HG03196 (cell line): Measurements from ENCODE around the gene FAM53B.
A peak's percentile ranks its signal among the peaks of the same experiment; 100 is the strongest.

Experiments
- ATAC-seq: cut with Tn5 transposase; IDR thresholded peaks from one replicate; pipeline ENCODE4 v1.9.1; 2021; ENCODE audit not compliant: unreplicated experiment

The FAM53B gene

DNA sequence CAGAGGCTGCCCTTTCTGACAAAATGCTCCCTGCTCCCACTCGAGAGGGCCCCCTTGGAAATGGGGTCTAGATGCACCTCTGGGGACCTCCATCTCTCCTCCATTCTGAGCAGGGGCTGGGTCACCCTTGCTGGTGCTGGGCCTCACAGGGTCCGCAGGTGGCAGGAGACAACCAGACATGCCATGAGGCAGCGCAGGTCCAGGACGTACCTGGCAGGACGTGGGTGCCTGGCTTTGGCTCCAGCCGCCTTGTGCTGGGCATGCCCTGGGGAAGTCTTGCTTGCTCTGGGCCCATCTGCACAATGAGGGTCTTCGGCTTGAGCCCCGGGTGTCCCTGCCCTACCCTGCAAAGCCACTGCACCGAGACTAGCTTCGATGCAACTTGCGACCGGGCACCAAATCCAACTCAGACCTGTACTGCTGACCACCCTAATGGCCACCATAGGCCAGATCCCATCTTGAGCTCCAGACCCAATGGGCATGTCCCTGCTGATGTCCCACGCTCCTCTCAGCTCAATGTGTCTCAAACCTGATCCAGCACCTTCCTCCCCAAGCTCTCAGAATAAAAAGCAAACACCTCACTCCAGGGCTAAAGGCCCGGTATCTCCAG is 107.0 kb downstream of the FAM53B start:
- no peak for ATAC-seq

DNA sequence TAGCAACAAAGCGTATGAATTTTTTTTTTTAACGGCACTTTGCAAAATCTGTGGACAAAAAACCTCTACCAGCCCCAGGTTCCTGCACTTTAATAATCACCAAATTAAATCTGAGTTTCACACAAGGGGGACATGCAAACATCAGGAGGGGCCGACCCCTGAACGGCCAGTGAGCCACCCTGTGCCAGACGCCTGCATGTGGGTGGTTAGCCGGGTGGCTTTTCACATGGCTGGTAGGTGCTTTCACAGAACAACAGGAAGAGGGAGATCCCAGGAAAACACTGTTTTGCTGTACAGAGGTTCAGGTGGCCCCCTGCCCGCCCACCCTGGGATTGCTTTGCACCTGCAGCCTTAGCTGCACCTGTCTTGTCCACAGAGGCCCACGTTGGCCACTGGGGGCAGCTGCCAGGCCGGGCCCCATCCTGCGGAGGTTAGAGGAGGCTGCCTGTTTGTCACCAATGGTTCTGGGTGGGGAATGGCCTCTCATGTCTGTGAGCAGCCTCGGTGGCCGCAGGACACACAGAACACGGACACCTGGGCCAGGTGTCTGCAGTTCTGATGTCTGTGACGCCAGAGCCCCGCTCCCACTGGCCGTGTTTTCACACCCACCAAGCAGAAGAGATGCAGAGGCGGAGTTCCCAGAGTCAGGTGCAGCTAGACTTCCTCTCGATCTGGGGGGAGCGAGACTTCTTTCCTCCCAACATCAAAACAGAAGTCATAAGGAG is 107.7 kb downstream of the FAM53B start:
- no peak for ATAC-seq

DNA sequence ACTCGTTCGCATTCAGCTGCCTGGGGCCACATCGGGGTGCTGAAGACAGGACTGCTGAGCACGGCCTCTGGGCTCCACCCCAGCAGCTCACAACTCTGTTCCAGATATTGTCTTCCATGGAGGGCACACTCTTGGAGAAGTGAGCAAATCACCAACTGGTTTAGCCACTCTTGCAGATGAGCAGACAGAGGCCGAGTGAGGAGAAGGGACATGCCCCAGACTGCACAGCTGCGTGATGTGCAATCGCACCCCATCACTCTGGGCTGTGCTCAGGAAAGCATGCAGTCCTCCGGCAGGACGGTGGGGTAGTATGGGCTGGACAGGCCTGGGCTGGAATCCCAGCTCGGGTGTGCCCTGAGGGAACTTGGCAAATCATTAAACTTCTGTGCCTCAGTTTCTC is 111.6 kb downstream of the FAM53B start:
- ATAC-seq, result no peak

- ATAC-seq, result no peak
Observed at GRCh38 chr10:124632064-124632531, 112.1 kb downstream of the FAM53B start.

GRCh38 chr10:124630551-124630950 is 113.6 kb downstream of the FAM53B start:
- no peak for ATAC-seq

- no peak for ATAC-seq
Observed at GRCh38 chr10:124629842-124630241, 114.3 kb downstream of the FAM53B start.

DNA sequence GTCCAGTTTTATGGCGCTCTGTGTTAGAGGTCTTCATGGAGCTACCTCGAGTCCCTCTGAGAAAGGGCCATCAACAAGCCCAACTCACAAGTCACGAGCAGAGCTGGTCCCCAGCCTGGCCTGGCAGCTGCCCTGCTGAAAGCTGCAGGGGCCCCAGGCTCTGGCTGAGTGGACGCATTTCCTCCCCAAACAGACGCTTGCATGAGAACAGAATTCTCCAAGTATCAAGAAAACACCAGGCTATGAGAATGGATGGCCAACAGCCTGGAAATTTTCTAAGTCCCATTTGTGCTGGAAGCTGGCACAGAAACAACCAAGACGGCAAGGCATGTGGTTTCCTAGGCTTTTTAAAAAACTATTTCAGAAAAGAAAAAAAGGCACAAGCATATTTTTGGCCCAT is 114.8 kb downstream of the FAM53B start:
- ATAC-seq, result no peak

DNA sequence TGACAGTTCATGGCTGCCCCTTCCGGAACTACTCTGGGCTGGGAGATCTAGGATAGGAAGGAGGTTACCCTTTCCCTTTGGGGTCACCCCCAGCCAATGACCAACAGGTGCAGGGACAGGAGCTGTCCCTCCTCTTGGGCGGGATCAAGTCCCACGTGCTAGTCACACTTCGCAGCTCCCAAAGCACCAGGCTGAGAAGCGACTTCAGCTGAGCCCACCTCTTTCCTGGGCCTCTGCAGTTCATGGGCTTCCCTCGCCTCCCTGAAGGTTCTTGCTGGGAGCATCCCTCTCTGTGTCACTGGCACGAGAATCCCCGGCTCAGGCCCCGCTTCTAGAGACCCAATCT is 115.5 kb downstream of the FAM53B start:
- ATAC-seq, result no peak

DNA sequence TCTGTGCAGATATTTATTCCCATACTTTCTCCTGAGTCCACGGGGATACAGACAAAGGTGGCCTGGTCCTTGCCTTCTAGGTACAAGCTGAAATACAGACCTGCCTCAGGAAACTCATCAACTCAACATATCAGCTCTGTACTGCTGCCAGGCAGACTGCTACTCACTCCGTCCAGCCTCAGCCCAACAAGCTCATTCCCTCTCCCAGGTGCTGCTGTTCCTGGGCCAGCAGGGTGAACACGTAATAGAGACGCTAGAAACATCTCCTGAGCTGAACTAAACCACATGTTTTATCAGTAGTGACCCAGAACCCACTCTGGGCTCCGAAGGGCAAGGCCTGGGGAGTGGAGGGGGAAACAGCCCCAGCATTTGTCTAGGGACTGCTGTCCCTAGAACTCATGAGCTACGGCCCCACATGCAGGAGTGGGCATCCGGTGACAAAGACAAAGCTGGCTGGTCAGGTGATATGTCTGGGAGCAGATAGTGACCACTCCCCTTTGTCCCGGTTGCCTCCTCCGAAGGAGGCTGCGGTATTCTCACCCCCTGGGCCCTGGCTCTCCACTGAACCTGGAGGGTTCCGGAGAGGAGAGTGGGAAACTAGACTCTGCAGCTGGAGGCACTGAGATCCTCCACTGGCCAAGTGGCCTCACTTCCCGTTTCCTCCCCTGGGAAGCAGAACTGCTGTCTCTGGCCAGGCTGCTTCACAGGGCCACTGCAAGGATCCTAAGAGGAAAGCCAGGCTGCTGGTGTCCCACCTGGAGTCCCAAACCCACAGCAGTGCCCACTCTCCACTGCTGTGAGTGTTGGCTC is 116.1 kb downstream of the FAM53B start:
- no peak for ATAC-seq

DNA sequence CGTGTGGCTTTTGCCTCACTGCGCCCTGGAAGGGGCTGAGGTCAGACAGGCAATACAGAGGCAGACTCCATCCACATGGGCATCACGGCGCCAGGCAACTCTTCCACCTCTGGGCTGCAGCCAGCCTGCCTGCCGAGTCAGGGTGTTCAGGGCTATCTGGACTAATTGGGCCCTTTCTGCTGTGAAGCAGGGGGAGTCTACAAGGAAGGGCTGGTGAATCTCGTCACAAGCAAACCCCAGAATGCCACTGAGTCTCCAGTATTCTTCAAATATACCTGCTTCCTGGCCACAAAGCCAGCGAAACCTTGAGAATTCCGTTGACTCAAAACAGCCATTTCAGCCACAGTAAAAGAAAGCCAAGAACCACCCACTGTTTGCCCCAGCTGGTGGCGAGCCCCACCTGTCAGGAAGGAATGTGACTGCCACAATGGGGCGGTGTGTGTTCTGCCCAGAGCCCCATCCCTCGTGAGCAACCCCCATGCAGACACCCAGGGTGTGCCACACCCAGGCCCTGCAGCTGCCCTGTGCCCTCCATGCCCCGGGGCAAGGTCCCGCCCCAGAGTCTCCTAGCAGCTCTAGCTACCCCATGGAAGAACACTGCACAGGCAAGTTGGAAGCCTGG is 117.3 kb downstream of the FAM53B start:
- peak; percentile 74 for ATAC-seq

GRCh38 chr10:124625831-124626238 is 118.3 kb downstream of the FAM53B start:
- ATAC-seq, result no peak

DNA sequence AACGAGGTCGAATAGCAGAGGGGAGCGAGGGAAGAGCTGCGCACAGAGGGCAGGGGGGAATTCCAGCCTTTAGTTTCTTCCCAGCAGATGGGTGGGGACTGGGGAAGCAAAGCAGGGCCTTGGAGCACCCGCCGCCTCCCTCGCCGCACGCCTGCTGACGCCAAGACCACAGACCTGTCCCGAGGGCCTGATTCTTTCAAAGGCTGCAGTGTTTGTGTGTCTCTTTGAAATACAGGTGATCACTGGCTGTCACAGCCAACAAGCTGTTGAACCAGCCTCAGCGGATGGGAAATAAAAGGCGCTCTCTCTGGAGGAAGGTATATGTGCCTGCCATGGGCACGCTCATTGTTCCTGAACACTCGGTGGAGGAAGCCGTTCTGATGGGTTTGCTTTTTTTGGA is 119.3 kb downstream of the FAM53B start:
- no peak for ATAC-seq

DNA sequence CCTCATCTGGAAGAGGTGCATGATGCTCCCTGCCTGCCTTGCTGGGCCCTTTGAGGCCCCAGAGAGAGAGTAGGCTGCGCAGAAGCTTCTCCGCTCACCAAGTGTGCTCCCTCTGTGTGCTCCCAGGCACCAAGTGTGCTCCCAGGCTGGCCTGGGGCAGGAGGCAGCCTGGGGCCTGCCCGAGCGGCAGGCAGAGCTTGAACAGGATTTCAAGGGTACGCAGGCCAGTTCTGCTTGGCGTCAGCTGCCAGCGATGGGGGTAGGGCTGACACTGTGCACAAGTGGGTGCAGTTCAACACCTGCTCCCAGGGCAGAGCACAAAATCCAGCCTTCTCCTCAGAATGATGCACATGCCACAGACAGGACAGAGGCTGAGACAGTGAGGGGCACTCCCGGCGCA is 119.7 kb downstream of the FAM53B start:
- ATAC-seq, result no peak

DNA sequence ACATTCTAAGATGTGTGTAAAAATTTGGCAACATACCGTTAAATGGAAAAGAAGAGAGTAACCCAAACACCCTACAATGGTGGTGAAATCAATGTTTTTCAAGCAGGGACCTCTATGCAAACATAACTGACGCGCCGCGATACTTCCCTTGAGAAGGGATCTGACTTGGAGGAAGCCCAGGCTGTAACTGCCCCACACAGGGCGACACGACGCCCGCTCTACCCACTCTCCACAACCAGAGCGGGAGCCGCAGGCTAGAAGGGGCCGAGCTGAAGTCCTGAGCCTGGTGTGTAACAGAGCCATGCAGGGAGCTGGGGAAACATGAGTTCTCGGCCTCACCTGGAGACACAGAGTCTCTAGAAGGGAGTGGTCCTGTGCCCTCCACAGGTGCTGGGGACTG is 120.2 kb downstream of the FAM53B start:
- no peak for ATAC-seq

GRCh38 chr10:124622866-124623536 is 121.2 kb downstream of the FAM53B start:
- no peak for ATAC-seq

DNA sequence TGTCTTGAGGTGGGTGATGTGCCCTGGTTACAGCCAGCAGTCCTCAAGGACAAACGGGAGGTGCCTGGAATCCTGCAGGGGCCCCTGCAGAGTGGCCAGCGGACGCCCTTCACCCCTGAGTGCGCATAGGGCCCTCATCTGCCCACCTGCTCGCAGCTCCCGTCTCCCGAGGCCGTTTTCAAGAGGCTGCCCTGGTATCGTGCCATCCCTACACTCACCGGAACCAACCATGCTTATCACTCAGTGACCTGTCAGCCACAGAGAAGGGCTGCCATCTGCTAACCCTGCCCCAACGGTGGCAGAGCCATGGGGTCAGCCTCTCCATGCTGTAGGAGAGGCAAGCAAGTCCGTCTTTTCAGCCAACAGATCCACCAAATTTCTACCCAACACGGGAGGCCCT is 122.0 kb downstream of the FAM53B start:
- no peak for ATAC-seq

- ATAC-seq, result no peak
Observed at GRCh38 chr10:124621637-124622036, 122.5 kb downstream of the FAM53B start.

DNA sequence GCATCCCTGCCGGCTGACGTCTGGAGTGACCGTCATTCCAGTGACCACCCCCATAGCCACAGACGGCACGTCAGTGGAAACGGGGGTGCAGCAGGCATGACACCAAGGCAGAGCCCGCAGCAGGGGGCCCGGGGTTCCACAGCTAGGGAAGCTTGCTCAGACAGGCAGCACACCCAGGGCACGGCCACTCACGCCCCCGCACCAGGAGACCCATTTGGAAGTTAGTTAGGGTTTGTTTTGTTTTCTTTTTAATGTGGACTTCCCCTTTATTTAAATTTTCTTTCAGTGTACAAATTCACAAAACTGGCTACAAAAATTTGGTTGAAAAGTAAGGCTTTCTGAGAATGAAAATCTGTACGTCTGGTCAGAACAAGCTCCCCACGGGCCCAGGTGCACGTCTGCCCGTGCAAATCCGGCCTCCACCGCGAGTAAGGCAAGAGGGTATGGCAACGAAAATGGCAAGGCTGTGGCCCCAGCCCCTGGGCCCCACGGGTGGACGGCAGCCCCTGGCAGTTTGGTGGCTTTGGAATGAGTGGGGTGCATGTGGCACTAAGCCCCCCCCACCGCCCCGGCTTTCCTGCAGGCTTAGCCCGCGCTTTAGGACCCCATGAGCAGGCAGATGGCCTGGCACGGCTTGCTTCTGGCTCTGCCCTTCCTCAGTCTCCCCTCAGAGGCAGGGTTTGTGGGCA is 124.2 kb downstream of the FAM53B start:
- no peak for ATAC-seq

- ATAC-seq, result peak; percentile 36
Observed at GRCh38 chr10:124619195-124619594, 125.0 kb downstream of the FAM53B start.

DNA sequence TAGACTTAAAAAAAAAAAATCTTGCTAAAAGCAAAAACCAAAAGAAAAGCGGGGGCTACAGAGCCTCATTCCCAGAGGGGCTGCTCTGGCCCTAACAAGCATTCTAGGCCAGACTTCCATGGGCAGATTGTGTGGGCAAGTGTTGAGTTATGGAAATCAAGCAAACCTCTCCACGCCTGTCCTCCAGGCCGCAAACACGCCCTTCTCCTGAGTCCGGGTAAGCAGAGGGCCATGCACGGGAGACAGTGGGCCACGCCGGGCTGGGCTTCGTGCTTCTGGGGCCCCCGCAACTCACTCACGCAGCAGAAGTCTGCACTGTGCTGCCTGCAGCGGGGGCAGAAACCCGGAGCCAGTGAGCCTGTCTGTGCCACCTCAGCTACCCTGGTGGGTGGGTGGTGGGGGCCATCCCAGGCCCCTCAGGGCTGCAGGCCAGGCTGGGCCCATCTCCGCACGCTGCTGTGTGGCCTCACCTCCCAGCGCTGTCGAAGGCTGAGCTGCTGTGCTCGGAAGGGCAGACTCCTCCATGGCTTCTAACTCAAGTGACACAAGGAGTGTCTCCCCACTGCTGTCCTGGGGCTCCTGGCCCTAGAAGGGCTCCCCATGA is 125.6 kb downstream of the FAM53B start:
- no peak for ATAC-seq
